ENCODE results near the gene NOC4L.

Gene NOC4L

GRCh38 chr12:132187646-132188450 is 43.6 kb downstream of the NOC4L start:
- TF ChIP-seq FOXK2 (IDR thresholded peaks at IDR 0.05), result no peak
- no peak for TF ChIP-seq FOXM1 (IDR thresholded peaks at IDR 0.05; ENCODE audit: borderline replicate concordance)
- CTCF ChIA-PET, result no interaction called here
- DNase-seq (ENCODE audit: extremely low spot score), result no peak
- POLR2A ChIA-PET, result no interaction called here

- TF ChIP-seq LEF1 (IDR thresholded peaks at IDR 0.05; ENCODE audit: borderline replicate concordance) (no peak), PKNOX1 (IDR thresholded peaks at IDR 0.05) (no peak), TARDBP (IDR thresholded peaks at IDR 0.05) (no peak), BHLHE40 (IDR thresholded peaks at IDR 0.05; ENCODE audit: borderline replicate concordance) (no peak), FOXM1 (IDR thresholded peaks at IDR 0.05; ENCODE audit: borderline replicate concordance) (no peak), ZNF384 (IDR thresholded peaks at IDR 0.05) (no peak), CTBP1 (IDR thresholded peaks at IDR 0.05; ENCODE audit: borderline replicate concordance) (no peak), SUZ12 (IDR thresholded peaks at IDR 0.05) (no peak), SP1 (IDR thresholded peaks at IDR 0.05) (no peak)
- POLR2A ChIA-PET, result no interaction called here
- CTCF ChIA-PET, result no interaction called here
- DNase-seq (ENCODE audit: extremely low spot score), result no peak
These were observed 44.2 kb downstream of the NOC4L start for GRCh38 chr12:132188451-132188901.

GRCh38 chr12:132188916-132189325 is 44.7 kb downstream of the NOC4L start:
- no peak for DNase-seq (ENCODE audit: extremely low spot score)
- TF ChIP-seq NFRKB (IDR thresholded peaks at IDR 0.05) (no peak), L3MBTL2 (conservative IDR thresholded peaks at IDR 0.05) (no peak), SUZ12 (IDR thresholded peaks at IDR 0.05) (no peak), FOXK2 (IDR thresholded peaks at IDR 0.05) (no peak), BHLHE40 (IDR thresholded peaks at IDR 0.05; ENCODE audit: borderline replicate concordance) (no peak), PKNOX1 (IDR thresholded peaks at IDR 0.05) (no peak), ZNF384 (IDR thresholded peaks at IDR 0.05) (no peak), FOXA1 (IDR thresholded peaks at IDR 0.05) (no peak), SP1 (IDR thresholded peaks at IDR 0.05) (no peak), ELF4 (IDR thresholded peaks at IDR 0.05) (no peak), LEF1 (IDR thresholded peaks at IDR 0.05; ENCODE audit: borderline replicate concordance) (no peak), HDGF (IDR thresholded peaks at IDR 0.05; ENCODE audit: borderline replicate concordance) (no peak), FOXM1 (IDR thresholded peaks at IDR 0.05; ENCODE audit: borderline replicate concordance) (no peak), CTBP1 (IDR thresholded peaks at IDR 0.05; ENCODE audit: borderline replicate concordance) (no peak)
- CTCF ChIA-PET, result no interaction called here
- POLR2A ChIA-PET, result no interaction called here

- DNase-seq (ENCODE audit: extremely low spot score), result peak; percentile 92
- TF ChIP-seq PKNOX1 (IDR thresholded peaks at IDR 0.05) (no peak), L3MBTL2 (conservative IDR thresholded peaks at IDR 0.05) (peak; percentile 76)
- POLR2A ChIA-PET, result interaction anchor here (0.7 kb wide), 1 partner anchor 10 kb away, joined by 3 read pairs; no protein-coding TSS in a partner anchor
- CTCF ChIA-PET, result no interaction called here
These were observed 45.2 kb downstream of the NOC4L start for GRCh38 chr12:132189378-132190011.

GRCh38 chr12:132190012-132190755 is 45.9 kb downstream of the NOC4L start:
- TF ChIP-seq SUZ12 (IDR thresholded peaks at IDR 0.05) (no peak), L3MBTL2 (conservative IDR thresholded peaks at IDR 0.05) (no peak), ARNT (IDR thresholded peaks at IDR 0.05) (no peak), TARDBP (IDR thresholded peaks at IDR 0.05) (no peak), PKNOX1 (IDR thresholded peaks at IDR 0.05) (no peak), SP1 (IDR thresholded peaks at IDR 0.05) (no peak), FOXA1 (IDR thresholded peaks at IDR 0.05) (no peak), FOXK2 (IDR thresholded peaks at IDR 0.05) (no peak), ZNF384 (IDR thresholded peaks at IDR 0.05) (no peak), FOXM1 (IDR thresholded peaks at IDR 0.05; ENCODE audit: borderline replicate concordance) (no peak), BHLHE40 (IDR thresholded peaks at IDR 0.05; ENCODE audit: borderline replicate concordance) (no peak), NFRKB (IDR thresholded peaks at IDR 0.05) (no peak), CTBP1 (IDR thresholded peaks at IDR 0.05; ENCODE audit: borderline replicate concordance) (no peak)
- ChIA-PET CTCF (no interaction called here), POLR2A (interaction anchor here (0.7 kb wide), 1 partner anchor 11 kb away, joined by 3 read pairs; no protein-coding TSS in a partner anchor)
- peak; percentile 51 for DNase-seq (ENCODE audit: extremely low spot score)
